HG03175 (cell line): ENCODE measurements around the gene ZNF76.

Source experiments
- ATAC-seq: cut with Tn5 transposase; IDR thresholded peaks from one replicate; pipeline ENCODE4 v1.9.1; 2021; ENCODE audit warnings: mild to moderate bottlenecking, moderate library complexity; ENCODE audit not compliant: unreplicated experiment

The ZNF76 gene

GRCh38 chr6:35259194-35259947, at the start of gene ZNF76:
Gene ZNF76 (plus strand): TSS chr6:35259735. CDS start chr6:35281152, 21,417 bp downstream.
- ATAC-seq, result peak; percentile 79

- no peak for ATAC-seq
These were observed 46.2 kb upstream of the ZNF76 start for GRCh38 chr6:35213298-35213791.

DNA sequence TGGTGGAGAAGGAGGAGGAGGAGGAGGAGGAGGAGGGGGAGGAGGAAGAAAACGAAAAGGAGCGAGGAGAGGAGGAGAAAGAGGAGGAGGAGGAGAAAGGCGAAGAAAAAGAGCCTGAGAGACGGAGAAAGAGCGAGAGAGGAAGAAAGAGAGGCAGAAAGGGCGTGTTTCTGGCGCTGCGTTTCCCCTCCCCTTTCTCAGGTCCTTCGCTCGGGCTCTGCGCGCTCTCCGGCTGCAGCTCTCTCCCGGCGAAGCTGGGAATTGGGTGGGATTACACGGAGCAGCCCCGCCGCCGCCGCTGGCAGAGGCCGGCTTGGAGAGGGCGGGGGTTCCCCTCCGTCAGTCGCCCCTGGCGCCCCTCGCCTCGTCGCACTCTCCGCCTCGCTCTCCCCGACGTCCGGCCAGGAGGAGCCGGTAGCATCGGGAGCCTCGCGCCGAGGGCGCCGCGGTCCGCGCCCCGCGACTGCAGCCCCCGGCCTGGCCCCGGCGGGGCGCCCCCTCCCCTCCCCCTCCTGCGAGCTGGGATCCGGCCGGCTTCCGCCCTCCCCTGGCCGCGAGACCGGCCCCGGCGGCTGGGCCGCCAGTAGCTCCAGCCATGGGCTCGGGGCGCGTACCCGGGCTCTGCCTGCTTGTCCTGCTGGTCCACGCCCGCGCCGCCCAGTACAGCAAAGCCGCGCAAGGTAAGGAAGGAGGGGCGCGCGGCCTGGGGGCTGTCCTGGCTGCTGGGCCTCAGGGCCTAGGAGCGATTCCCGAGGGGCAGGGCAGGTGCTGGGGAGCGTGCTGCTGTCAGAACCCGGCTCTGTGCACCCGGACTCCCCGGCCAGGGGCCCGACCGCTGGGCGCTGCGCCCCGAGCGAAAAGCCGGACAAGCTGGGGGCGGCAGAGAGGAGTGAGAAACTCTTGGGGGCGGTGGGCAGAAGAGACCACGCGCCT, 45.4 kb upstream of the ZNF76 start, which contains the start of gene SCUBE3:
SCUBE3 (plus strand) TSS at position 133 of the 933 bp plus-strand sequence; CDS start at position 596, 463 bp downstream.
- no peak for ATAC-seq

DNA sequence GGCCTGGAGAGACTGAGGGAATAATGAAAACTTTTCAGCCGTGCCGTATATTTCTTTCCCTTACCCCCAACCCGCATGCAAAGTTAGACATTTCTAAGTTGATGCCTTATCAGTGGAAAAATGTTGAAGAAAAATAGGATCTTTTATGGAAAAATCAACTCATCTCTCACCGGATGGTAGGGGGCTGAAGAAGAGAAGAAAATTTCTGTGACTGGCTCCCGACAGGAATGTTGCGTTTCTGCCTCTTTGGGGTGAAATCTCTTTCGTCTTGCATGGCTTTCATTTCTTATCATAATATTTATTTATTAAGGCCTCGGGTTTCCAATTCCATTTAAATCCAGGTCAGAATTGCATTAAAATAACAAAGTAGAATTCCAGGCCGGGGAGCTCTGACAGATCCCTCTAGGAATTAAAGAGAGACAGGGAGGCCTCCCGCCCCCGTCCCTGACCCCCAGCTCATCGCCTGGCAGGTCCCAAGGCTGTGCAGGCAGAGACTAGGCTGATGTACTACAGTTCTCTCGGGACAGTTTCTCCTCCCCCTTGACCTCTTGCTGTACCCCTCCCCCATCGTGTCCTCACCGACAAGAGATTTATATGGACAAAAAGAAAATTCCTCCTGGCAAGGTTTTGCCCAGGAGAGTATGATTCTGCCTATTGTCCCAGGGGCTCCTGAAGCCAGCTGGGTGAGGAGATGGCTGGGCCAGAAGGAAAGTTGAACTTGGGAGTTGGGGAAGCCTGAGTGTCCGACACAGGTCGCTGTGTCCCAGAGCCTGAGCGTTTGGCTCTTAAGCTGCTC, 44.5 kb upstream of the ZNF76 start:
- no peak for ATAC-seq

DNA sequence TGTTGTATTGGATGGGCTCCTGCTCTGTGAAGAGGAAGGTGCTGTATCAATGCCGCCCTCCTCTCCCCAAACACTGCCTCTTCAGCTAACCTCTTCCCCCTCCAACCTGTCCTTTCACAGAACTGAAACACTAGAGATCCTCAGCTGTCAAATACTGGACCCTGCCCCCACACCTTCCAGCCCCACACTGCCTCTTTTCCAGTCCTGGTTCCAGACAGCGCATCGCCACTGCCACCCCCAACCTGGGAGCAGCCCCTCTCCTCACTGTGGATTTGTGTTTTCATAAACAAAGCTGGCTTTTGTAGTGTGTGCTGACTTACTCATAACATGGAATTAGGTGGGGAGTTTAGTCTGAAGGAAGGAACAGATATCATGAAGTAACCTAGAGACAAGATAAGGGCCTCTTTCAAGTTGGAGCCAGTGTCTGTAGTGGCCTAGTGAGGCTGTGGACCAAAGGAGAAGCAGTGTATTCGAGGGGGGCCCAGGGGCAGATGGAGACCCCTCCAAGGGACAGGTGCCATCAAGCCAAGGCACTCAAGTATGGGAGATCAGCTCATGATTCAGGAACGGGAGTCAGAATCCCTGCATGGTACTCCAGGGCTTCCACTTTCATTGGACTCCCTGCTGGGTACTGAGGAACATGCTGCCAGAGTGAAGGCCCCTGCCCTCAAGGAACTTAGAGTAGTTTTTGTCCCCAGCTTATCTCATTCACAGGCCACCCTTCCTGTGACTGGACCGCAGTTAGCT, 43.7 kb upstream of the ZNF76 start:
- ATAC-seq, result no peak

GRCh38 chr6:35216412-35216732, 43.2 kb upstream of the ZNF76 start:
- ATAC-seq, result no peak

- ATAC-seq, result no peak
These were observed 42.4 kb upstream of the ZNF76 start for GRCh38 chr6:35216851-35217811.

DNA sequence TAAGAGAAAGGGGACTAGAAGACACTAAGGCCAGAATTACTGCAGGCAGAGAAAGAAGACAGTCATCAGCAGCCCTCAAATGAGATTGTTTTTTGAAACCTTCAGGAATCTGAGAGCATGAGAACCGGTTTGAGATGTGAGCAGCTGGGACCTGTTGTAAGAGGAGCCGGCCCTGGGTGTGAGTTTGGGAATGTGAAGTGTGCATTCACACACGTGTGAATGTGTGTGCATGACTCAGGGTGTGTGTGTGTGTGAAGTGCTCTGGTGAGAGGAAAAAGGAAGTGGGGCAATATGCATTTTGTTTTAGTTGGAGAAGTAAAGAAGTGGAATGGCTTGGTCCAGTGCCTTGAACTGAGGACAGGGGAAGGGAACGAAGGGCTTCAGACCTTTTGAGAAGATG, 41.5 kb upstream of the ZNF76 start:
- no peak for ATAC-seq

GRCh38 chr6:35218456-35218855, 41.1 kb upstream of the ZNF76 start:
- ATAC-seq, result no peak

DNA sequence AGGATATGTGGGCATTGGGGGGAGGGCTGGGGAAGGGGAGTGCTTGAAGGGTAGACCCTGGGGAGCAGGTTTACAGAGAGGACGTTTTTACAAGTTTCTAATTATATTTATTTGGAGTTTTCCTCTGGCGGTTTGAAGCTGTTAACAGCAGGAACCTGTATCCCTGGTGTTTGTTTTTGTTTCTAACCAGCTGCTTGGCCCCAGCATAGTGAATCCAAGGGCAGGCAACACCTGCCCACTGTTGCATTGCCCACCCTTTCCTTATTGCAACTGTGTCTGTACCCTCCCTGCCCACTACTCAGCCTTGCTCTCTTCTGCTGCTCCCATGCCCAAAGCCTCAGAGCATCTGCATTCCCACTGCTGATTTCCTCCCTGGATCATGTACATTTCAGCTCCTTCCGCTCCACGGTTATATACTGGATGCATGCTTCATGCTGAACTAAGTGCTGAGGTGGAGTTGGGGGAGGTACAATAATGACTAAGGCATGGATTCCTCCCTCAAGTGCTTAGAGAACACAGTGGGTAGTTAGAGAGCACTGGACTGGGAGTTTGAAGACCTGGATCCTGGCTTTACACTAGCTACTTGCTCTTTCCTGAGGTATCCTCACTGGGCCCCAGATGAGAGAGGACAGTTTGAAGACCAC, 39.7 kb upstream of the ZNF76 start:
- ATAC-seq, result no peak

- no peak for ATAC-seq
These were observed 38.8 kb upstream of the ZNF76 start for GRCh38 chr6:35220711-35221110.

DNA sequence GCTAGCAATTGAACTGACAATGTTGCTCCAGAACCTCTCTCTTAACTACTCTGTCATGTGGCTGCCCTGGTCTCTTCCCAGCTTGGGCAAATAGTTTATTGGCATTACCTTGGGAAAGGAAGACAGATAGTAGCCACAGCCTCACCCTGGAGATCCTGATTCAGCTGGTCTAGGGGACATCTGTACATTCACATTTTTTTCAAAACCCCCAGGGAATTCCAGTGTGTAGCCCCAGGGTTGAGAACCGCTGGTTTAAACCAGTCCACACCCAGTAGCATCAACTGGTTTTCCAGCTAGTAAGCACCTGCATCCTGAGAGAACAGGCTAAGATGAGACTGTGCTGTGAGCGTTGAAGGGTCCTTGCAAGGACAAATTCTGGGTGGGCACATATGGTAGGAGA, 36.1 kb upstream of the ZNF76 start:
- ATAC-seq, result no peak

DNA sequence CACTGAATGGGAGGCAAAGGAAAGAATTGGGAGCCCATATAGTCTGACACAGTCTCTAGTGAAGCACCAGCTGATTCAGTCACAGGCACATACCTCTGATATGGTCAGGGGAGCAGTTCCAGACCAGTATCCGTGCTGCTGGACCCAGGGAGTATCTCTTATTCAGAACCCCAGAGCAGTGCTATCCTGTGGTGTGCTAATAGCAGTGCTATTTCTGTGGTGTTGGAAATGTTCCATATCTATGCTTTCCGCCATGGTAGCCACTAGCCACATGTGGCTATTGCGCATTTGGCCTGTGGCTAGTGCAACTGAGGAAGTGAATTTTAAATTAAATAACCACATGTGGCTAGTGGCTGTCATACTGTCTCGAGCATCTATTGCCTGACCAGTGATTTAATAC, 34.8 kb upstream of the ZNF76 start:
- ATAC-seq, result no peak

DNA sequence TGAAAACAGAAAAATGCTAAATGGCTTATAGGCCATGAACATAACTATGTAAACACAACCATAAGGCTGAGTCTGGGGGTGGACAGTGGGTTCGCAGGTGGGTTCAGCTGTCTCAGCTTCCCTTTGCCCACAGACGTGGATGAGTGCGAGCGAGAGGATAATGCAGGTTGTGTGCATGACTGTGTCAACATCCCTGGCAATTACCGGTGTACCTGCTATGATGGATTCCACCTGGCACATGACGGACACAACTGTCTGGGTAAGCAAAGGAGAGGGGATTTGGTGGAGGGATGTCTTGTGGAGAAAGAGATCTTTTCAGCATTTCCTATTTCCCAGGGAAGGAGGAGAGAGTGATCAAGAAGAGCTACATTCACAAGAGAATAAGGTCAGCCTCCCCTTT, 31.1 kb upstream of the ZNF76 start:
- ATAC-seq, result no peak

GRCh38 chr6:35229304-35229703, 30.2 kb upstream of the ZNF76 start:
- ATAC-seq, result no peak

- no peak for ATAC-seq
These were observed 29.0 kb upstream of the ZNF76 start for GRCh38 chr6:35230498-35230897.

GRCh38 chr6:35230950-35231349, 28.6 kb upstream of the ZNF76 start:
- no peak for ATAC-seq

- ATAC-seq, result no peak
These were observed 28.0 kb upstream of the ZNF76 start for GRCh38 chr6:35231563-35231962.

DNA sequence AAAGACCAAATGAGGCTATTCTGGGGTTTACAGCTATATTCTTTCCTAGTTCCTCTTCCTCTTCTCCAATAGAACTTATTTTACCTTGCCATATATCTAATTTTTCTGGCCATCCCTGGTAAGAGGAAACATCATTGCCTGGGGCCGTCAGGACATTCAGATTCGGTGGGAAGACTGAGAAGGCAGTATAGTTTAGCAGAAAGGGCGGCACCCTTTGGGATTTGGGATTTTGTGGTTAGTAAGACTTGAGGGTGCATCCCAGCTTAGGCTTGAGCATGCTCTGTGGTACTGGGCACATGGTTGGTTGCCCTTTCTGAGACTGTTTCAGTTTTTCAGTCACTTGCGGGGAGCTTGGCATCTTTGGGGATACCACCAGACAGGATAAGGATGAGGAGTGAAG, 24.6 kb upstream of the ZNF76 start:
- ATAC-seq, result no peak
